H9 (cell line): ENCODE measurements around the gene CYS1. TPM values are rescaled to one million over a fixed set of nuclear protein-coding genes. Genes with fewer than 3 reads are reported as not detected.

Source experiments
- DNase-seq: peaks from one replicate; pipeline ENCODE4 v3.0.0-alpha.2; 2017
- H2AFZ ChIP-seq: one replicate; pipeline ENCODE4 v1.6.1; 2013; ENCODE audit warnings: mild to moderate bottlenecking, low read length, control low read depth, moderate library complexity
- H2AK5ac ChIP-seq: 2 replicates; pipeline ENCODE4 v1.6.1; 2013; ENCODE audit warnings: low read length, control low read depth, mixed read lengths; ENCODE audit not compliant: insufficient read length
- H2BK120ac ChIP-seq: one replicate; pipeline ENCODE4 v1.6.1; 2013; ENCODE audit warnings: low read depth, mild to moderate bottlenecking, low read length, control low read depth, inconsistent platforms; ENCODE audit not compliant: poor library complexity, severe bottlenecking
- H2BK12ac ChIP-seq: 2 replicates; pipeline ENCODE4 v1.6.1; 2013; ENCODE audit warnings: low read length, control low read depth, mixed read lengths, low read depth; ENCODE audit not compliant: insufficient read length
- H2BK15ac ChIP-seq: 2 replicates; pipeline ENCODE4 v1.6.1; 2013; ENCODE audit warnings: low read depth, low read length, control low read depth
- H2BK20ac ChIP-seq: one replicate; pipeline ENCODE4 v1.6.1; 2013; ENCODE audit warnings: low read depth, mild to moderate bottlenecking, low read length, control low read depth, inconsistent platforms; ENCODE audit not compliant: poor library complexity, severe bottlenecking
- H2BK5ac ChIP-seq: 2 replicates; pipeline ENCODE4 v1.6.1; 2013; ENCODE audit warnings: low read length, control low read depth, mixed read lengths; ENCODE audit not compliant: insufficient read length
- H3K14ac ChIP-seq: 2 replicates; pipeline ENCODE4 v1.6.1; 2013; ENCODE audit warnings: low read length, control low read depth; ENCODE audit not compliant: insufficient read depth
- H3K18ac ChIP-seq: 2 replicates; pipeline ENCODE4 v1.6.1; 2013; ENCODE audit warnings: low read depth, mild to moderate bottlenecking, mixed read lengths, low read length, control low read depth; ENCODE audit not compliant: insufficient read length
- H3K23ac ChIP-seq: 2 replicates; pipeline ENCODE4 v1.6.1; 2013; ENCODE audit warnings: low read length, control low read depth, mixed read lengths, low read depth; ENCODE audit not compliant: insufficient read length
- H3K23me2 ChIP-seq: 2 replicates; pipeline ENCODE4 v1.6.1; 2013; ENCODE audit warnings: low read depth, mild to moderate bottlenecking, mixed read lengths, low read length, control low read depth; ENCODE audit not compliant: insufficient read length, poor library complexity, severe bottlenecking
- H3K27ac ChIP-seq: 2 replicates; pipeline ENCODE4 v1.5.1; 2013; ENCODE audit warnings: low read length, control low read depth, mixed read lengths, low read depth; ENCODE audit not compliant: insufficient read length
- H3K27me3 ChIP-seq: 2 replicates; pipeline ENCODE4 v1.6.1; 2013; ENCODE audit warnings: low read length, control low read depth, inconsistent platforms; ENCODE audit not compliant: insufficient read depth
- H3K4ac ChIP-seq: 2 replicates; pipeline ENCODE4 v1.6.1; 2013; ENCODE audit warnings: low read depth, mild to moderate bottlenecking, control low read depth, inconsistent platforms, low read length, moderate library complexity
- H3K4me1 ChIP-seq: 2 replicates; pipeline ENCODE4 v1.6.1; 2013; ENCODE audit warnings: low read length, control low read depth, inconsistent platforms; ENCODE audit not compliant: insufficient read depth
- H3K4me2 ChIP-seq: 2 replicates; pipeline ENCODE4 v1.6.1; 2013; ENCODE audit warnings: low read length, control low read depth, mixed read lengths; ENCODE audit not compliant: insufficient read length, insufficient read depth
- H3K56ac ChIP-seq: 2 replicates; pipeline ENCODE4 v1.6.1; 2013; ENCODE audit warnings: low read depth, mild to moderate bottlenecking, mixed read lengths, low read length, control low read depth; ENCODE audit not compliant: insufficient read length
- H3K79me1 ChIP-seq: 2 replicates; pipeline ENCODE4 v1.6.1; 2013; ENCODE audit warnings: low read depth, mild to moderate bottlenecking, moderate library complexity, low read length, control low read depth, inconsistent platforms; ENCODE audit not compliant: insufficient read depth, poor library complexity, severe bottlenecking
- H3K79me2 ChIP-seq: 2 replicates; pipeline ENCODE4 v1.6.1; 2013; ENCODE audit warnings: low read length, control low read depth, inconsistent platforms; ENCODE audit not compliant: insufficient read depth
- H3K9ac ChIP-seq: 2 replicates; pipeline ENCODE4 v1.6.1; 2013; ENCODE audit warnings: low read length, control low read depth, mixed read lengths; ENCODE audit not compliant: insufficient read length; ENCODE audit errors: extremely low read depth
- H3K9me3 ChIP-seq: one replicate; pipeline ENCODE4 v1.6.1; 2013; ENCODE audit warnings: low read depth, low read length, inconsistent platforms; ENCODE audit not compliant: control insufficient read depth
- H3T11ph ChIP-seq: one replicate; pipeline ENCODE4 v1.6.1; 2013; ENCODE audit warnings: mild to moderate bottlenecking, low read length, control low read depth, inconsistent platforms
- H4K20me1 ChIP-seq: one replicate; pipeline ENCODE4 v1.6.1; 2013; ENCODE audit not compliant: control insufficient read depth, insufficient read length, insufficient read depth
- H4K5ac ChIP-seq: 2 replicates; pipeline ENCODE4 v1.6.1; 2013; ENCODE audit warnings: low read depth, mild to moderate bottlenecking, mixed read lengths, low read length, control low read depth; ENCODE audit not compliant: insufficient read length
- H4K8ac ChIP-seq: replicated peaks from 2 replicates; pipeline ENCODE4 v1.6.1; 2013; ENCODE audit warnings: low read length, control low read depth, mixed read lengths, low read depth; ENCODE audit not compliant: insufficient read length
- H4K91ac ChIP-seq: 2 replicates; pipeline ENCODE4 v1.6.1; 2013; ENCODE audit warnings: low read depth, mild to moderate bottlenecking, moderate library complexity, mixed read lengths, low read length, control low read depth; ENCODE audit not compliant: insufficient read length
- H3K27ac Mint-ChIP-seq, 3 experiments: 2 replicates in 2 of 3; 3 replicates in 1 of 3; pipeline ENCODE4 v1.8.0; 2020 to 2021; ENCODE audit warnings: mixed read lengths in 3 of 3, mild to moderate bottlenecking in 1 of 3, moderate library complexity in 1 of 3
- H3K27me3 Mint-ChIP-seq: 2 replicates; pipeline ENCODE4 v1.8.0; 2021; ENCODE audit warnings: low read depth, mild to moderate bottlenecking, moderate library complexity, mixed read lengths
- H3K36me3 Mint-ChIP-seq, 3 experiments: 2 replicates in 2 of 3; 3 replicates in 1 of 3; pipeline ENCODE4 v1.8.0; 2020 to 2021; ENCODE audit warnings: low read depth in 3 of 3, mixed read lengths in 3 of 3; ENCODE audit not compliant: insufficient read depth in 1 of 3
- H3K4me1 Mint-ChIP-seq, 2 experiments: 2 replicates each; pipeline ENCODE4 v1.8.0; 2020; ENCODE audit warnings: mixed read lengths in 2 of 2
- H3K4me3 Mint-ChIP-seq, 2 experiments: 2 replicates in 1 of 2; 3 replicates in 1 of 2; pipeline ENCODE4 v1.8.0; 2020 to 2021; ENCODE audit warnings: mild to moderate bottlenecking in 2 of 2, mixed read lengths in 2 of 2, moderate library complexity in 1 of 2
- H3K9me3 Mint-ChIP-seq, 2 experiments: 2 replicates in 1 of 2; 3 replicates in 1 of 2; pipeline ENCODE4 v1.8.0; 2020; ENCODE audit warnings: mild to moderate bottlenecking in 2 of 2, mixed read lengths in 2 of 2, moderate library complexity in 1 of 2
- WGBS: extraction: QIAGEN DNeasy Blood & Tissue Kit; methylation state at CpG from one replicate; pipeline ENCODE4 v1.1.7; 2013; ENCODE audit warnings: missing lambda C conversion rate, low lambda C conversion rate, mixed read lengths; ENCODE audit not compliant: insufficient read length; ENCODE audit errors: extremely low coverage; 5-methylcytosine and 5-hydroxymethylcytosine counted together
- total RNA-seq: library from RNA; stranded (reverse); gene quantifications from 2 replicates; pipeline ENCODE4 v1.2.1, GENCODE V29; 2021
- TF ChIP-seq, protein P1 (sequence below): fragments of 200-600 bp; sonication (generic); conservative IDR thresholded peaks from 3 replicates; pipeline ENCODE4 v1.8.0; 2021; ENCODE audit warnings: antibody characterized with exemption, mild to moderate bottlenecking

The CYS1 gene
- total RNA-seq, 1 experiment from 2014 or later = 0.35 TPM

DNA sequence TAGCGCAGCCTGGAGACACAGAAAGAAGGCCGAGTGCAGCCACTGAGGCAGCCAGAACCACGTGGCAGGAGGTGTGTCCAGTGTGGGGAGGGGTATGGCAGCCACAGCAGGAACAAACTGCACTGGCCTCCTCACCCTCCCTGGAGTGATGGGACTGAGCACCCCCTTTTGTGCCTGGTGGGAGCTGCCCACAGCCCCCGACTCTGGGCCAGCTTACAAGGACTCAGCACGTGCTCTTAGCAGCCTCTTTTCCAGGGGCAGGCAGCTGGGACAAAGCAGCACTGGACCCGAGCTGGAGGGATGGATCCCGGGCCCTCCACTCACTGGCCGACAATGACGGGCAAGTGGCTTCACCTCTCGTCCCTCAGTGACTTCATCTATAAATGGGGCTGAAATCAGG, 42.1 kb downstream of the CYS1 start:
- Histone ChIP-seq H3K27ac (no peak overlapping the region), H3K56ac (no peak overlapping the region), H3K27me3 (no peaks in the 10 kb centered on the region; the same call in 1 of the 2 replicates), H3T11ph (no peak overlapping the region), H2BK15ac (no peak overlapping the region), H3K23me2 (peaks cover 10% of the 10 kb centered on the region), H3K18ac (no peak overlapping the region), H3K4me2 (no peak overlapping the region), H4K8ac (no peak overlapping the region), H3K4ac (no peak overlapping the region), H2BK12ac (no peak overlapping the region), H2AK5ac (no peak overlapping the region), H4K5ac (no peak overlapping the region), H3K9me3 (no peaks in the 10 kb centered on the region), H2BK5ac (no peak overlapping the region), H4K91ac (no peak overlapping the region), H4K20me1 (no peaks in the 10 kb centered on the region), H3K23ac (no peak overlapping the region), H3K79me1 (no peaks in the 10 kb centered on the region), H3K14ac (no peak overlapping the region), H2BK120ac (no peak overlapping the region), H2BK20ac (no peak overlapping the region), H2AFZ (no peak overlapping the region), H3K9ac (no peak overlapping the region), H3K79me2 (no peaks in the 10 kb centered on the region), H3K4me1 (no peaks in the 10 kb centered on the region)
- Mint-ChIP-seq H3K27me3 (peaks cover 32% of the 10 kb centered on the region), H3K9me3 (no peaks in the 10 kb centered on the region; a peak in 1 of 5 replicates), H3K36me3 (peaks cover 0 to 10% (median 0%) of the 10 kb centered on the region in 3 experiments; a peak in 2 of 7 replicates), H3K4me3 (no peak overlapping the region), H3K27ac (no peak overlapping the region), H3K4me1 (peaks cover 14 to 21% of the 10 kb centered on the region in 2 experiments)
- TF ChIP-seq, protein P1, sequence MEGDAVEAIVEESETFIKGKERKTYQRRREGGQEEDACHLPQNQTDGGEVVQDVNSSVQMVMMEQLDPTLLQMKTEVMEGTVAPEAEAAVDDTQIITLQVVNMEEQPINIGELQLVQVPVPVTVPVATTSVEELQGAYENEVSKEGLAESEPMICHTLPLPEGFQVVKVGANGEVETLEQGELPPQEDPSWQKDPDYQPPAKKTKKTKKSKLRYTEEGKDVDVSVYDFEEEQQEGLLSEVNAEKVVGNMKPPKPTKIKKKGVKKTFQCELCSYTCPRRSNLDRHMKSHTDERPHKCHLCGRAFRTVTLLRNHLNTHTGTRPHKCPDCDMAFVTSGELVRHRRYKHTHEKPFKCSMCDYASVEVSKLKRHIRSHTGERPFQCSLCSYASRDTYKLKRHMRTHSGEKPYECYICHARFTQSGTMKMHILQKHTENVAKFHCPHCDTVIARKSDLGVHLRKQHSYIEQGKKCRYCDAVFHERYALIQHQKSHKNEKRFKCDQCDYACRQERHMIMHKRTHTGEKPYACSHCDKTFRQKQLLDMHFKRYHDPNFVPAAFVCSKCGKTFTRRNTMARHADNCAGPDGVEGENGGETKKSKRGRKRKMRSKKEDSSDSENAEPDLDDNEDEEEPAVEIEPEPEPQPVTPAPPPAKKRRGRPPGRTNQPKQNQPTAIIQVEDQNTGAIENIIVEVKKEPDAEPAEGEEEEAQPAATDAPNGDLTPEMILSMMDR = no peak
- WGBS = no CpG with 5 or more reads among the region's 10 CpGs
- DNase-seq = no peak
